LNCAP (cell line): ENCODE data around the gene IL12RB1.

Experiments
- TF ChIP-seq, protein P1 (sequence below): fragments of 450-650 bp; IDR thresholded peaks from 2 replicates; pipeline ENCODE4 v1.5.1; 2017; ENCODE audit warnings: mild to moderate bottlenecking

The IL12RB1 gene

DNA sequence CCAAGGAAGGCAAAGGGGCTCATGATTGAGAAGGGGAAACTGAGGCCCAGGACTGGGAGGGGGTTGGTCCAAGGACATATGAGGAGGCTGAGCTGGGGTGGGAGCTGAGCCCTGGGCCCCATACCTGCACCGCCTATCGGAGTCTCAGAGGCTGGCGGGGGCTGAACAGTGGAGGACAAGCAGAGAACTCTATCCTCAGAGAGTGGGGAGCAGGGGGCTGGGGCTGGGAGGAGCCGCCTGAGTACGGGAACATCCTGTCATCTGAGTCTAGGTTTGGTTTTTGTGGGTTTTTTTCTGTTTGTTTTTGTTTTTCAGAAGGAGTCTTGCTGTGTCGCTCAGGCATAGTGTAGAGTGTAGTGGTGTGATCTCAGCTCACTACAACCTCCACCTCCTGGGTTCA is 72.5 kb downstream of the IL12RB1 start:
- TF ChIP-seq, protein P1, sequence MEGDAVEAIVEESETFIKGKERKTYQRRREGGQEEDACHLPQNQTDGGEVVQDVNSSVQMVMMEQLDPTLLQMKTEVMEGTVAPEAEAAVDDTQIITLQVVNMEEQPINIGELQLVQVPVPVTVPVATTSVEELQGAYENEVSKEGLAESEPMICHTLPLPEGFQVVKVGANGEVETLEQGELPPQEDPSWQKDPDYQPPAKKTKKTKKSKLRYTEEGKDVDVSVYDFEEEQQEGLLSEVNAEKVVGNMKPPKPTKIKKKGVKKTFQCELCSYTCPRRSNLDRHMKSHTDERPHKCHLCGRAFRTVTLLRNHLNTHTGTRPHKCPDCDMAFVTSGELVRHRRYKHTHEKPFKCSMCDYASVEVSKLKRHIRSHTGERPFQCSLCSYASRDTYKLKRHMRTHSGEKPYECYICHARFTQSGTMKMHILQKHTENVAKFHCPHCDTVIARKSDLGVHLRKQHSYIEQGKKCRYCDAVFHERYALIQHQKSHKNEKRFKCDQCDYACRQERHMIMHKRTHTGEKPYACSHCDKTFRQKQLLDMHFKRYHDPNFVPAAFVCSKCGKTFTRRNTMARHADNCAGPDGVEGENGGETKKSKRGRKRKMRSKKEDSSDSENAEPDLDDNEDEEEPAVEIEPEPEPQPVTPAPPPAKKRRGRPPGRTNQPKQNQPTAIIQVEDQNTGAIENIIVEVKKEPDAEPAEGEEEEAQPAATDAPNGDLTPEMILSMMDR = no peak

DNA sequence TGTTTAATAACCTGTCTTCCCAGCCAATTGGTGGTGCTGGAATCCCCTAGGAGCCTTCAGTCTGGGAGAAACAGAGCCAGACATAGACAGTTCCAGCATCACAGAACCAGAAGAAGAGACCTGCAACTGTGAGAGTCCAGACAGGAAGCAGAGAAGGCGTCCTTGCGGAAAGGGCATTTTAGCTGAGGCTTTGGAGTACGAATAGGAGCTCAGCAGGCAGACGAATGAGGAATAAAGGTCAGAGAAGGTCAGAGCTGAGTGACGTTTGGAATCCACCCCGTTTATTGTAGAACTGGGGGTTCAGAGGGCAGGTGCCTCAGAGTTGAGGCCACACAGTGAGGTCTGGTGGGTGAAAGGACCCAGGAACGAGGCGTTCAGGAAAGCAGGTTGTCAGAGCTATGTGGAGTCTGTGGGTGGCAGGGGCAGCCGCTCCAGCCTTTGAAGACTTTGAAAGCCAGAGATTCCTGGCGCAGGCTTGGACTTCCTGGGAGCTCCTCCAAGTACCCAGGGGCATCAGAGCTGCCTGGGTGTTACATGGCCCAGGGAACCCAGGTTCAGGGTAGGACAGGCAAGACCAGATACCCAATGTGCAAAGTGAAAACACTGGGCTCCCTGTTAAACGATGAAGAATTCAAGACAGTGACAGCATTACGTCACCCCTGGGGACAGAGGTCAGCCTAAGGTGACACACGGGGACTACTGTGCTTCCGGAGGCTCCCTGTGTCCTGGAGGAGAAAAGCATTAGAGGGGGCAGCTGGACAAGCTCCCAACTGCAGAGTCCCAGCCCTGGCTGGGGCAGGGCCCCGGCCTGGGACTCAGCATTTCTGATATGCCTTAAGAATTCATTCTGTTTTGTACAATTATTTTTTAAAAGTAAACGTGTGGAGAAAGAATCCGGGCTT is 73.3 kb downstream of the IL12RB1 start:
- TF ChIP-seq, protein P1 = no peak

DNA sequence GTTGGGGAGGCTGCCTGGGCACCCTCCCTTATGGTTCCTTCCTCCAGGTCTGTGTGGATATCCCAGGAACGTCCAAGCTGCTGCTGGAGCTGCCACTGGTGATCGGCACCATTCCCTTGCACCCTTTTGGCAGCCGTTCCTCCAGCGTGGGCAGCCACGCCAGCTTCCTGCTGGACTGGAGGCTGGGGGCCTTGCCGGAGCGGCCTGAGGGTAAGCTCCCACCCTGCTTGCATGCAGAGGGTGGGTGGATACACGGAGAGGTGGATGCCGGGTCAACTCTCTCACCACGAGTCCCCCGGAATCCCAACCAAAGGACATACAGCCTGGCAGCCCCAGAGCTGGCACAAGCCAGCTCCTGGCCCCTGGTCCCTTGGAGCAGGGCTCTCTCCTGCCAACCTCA is 76.6 kb downstream of the IL12RB1 start:
- TF ChIP-seq, protein P1 = no peak

DNA sequence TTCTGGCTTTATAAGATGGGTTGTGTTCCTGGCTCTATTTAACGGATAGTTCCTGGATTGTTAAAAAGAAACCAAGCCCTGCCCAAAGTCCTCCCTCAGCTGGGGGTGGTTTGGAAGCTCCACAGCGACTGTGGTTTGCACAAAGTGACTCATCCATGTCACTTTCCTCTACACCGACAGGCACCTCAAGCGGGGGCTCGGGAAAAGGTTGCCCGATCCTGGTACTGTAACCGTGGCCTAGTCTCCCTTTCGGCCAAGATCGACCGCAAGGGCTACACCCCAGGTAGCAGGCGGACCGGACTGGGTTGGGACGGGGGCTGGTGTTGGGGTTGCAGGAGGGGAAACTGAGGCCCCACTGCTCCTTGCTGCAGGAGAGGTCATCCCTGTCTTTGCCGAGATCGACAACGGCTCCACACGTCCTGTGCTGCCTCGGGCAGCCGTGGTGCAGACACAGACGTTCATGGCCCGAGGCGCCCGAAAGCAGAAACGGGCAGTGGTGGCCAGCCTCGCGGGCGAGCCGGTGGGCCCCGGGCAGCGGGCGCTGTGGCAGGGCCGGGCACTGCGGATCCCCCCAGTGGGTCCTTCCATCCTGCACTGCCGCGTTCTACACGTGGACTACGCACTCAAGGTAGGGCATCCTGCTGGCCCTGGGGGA is 77.2 kb downstream of the IL12RB1 start:
- TF ChIP-seq, protein P1 = no peak
